Germinal center (tissue), 1 donor: Measurements from ENCODE around the gene METTL25.

Experiments
- DNase-seq: peaks from one replicate; pipeline ENCODE4 v3.0.0; 2012; ENCODE audit warnings: mixed read lengths, low spot score

METTL25 gene

DNA sequence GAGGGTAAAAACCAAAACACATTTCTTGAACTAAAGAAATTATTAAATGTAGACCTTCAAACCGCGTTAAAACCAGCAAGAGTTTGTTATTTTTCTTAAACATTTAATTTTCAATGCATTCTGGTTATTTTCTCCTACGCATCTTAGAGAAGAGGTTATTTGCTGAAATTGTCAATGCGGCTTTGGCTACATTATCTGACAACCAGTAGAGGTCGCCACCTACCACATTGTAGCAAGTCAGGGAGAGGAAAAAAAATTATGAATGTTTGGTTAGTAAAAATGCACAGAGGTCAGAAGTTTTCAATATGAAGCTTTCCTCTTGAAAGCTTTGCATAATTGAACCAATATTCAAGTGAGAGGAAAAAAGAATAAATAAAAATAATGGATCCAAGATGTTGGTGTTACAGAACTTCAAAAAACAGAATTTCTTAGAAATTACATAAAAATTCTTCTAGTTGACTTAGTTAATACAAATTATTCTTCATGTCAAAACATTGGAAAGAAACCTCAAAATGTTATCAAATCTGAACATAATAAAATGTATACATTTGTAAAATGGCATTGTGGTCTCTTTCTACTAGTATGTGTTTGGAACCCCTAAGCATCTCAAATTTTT lies 168.9 kb downstream of the METTL25 start:
- DNase-seq = peak; percentile 7
